GM12874 (cell line): ENCODE data around the gene PODXL2.

Source experiments
- CTCF ChIP-seq: IDR thresholded peaks from 2 replicates; pipeline ENCODE4 v1.5.1; 2011; ENCODE audit warnings: low read depth, mild to moderate bottlenecking, control low read depth, low read length, moderate library complexity; ENCODE audit not compliant: insufficient read depth

PODXL2 gene

GRCh38 chr3:127634653-127635052, 5.7 kb downstream of the PODXL2 start:
- TF ChIP-seq CTCF = no peak

GRCh38 chr3:127637546-127637945, 8.6 kb downstream of the PODXL2 start:
- TF ChIP-seq CTCF = no peak

GRCh38 chr3:127637971-127638370, 9.0 kb downstream of the PODXL2 start:
- TF ChIP-seq CTCF = no peak

- no peak for TF ChIP-seq CTCF
These were observed 10.4 kb downstream of the PODXL2 start for GRCh38 chr3:127639173-127640041.

- TF ChIP-seq CTCF = no peak
These were observed 11.0 kb downstream of the PODXL2 start for GRCh38 chr3:127640042-127640355.

GRCh38 chr3:127644641-127645370, 15.8 kb downstream of the PODXL2 start:
- TF ChIP-seq CTCF = no peak

GRCh38 chr3:127645371-127646015, 16.5 kb downstream of the PODXL2 start:
- TF ChIP-seq CTCF = no peak
